IMR-90 (cell line): ENCODE results near the gene PRTFDC1.

Experiments used
- BHLHE40 ChIP-seq: fragments of 150-350 bp; IDR thresholded peaks from 2 replicates; pipeline ENCODE4 v1.6.1; 2016; ENCODE audit warnings: mild to moderate bottlenecking, low read depth, low read length
- CEBPB ChIP-seq: IDR thresholded peaks from 2 replicates; pipeline ENCODE4 v1.6.1; 2012; ENCODE audit warnings: low read depth, low read length, improper control_type of control experiment
- CHD1 ChIP-seq: IDR thresholded peaks from 2 replicates; pipeline ENCODE4 v1.6.1; 2012; ENCODE audit warnings: low read depth, low read length, improper control_type of control experiment
- FOS ChIP-seq: fragments of 150-350 bp; IDR thresholded peaks from 2 replicates; pipeline ENCODE4 v1.6.1; 2016; ENCODE audit warnings: low read depth, low read length
- MAZ ChIP-seq: IDR thresholded peaks from 2 replicates; pipeline ENCODE4 v1.6.1; 2012; ENCODE audit warnings: low read depth, mild to moderate bottlenecking, low read length, improper control_type of control experiment, moderate library complexity, borderline replicate concordance
- MXI1 ChIP-seq: IDR thresholded peaks from 2 replicates; pipeline ENCODE4 v1.6.1; 2012; ENCODE audit warnings: low read depth, mild to moderate bottlenecking, low read length, moderate library complexity, borderline replicate concordance
- POLR2A ChIP-seq: IDR thresholded peaks from 2 replicates; pipeline ENCODE4 v1.6.1; 2012; ENCODE audit warnings: mild to moderate bottlenecking, low read depth, low read length
- RAD21 ChIP-seq: IDR thresholded peaks from 2 replicates; pipeline ENCODE4 v1.6.1; 2012; ENCODE audit warnings: low read length, improper control_type of control experiment
- RCOR1 ChIP-seq: IDR thresholded peaks from 2 replicates; pipeline ENCODE4 v1.6.1; 2012; ENCODE audit warnings: mild to moderate bottlenecking, low read length, improper control_type of control experiment; ENCODE audit not compliant: insufficient replicate concordance
- RFX5 ChIP-seq: IDR thresholded peaks from 2 replicates; pipeline ENCODE4 v1.8.0; 2012; ENCODE audit warnings: low read depth, mild to moderate bottlenecking, low read length, moderate library complexity
- SMC3 ChIP-seq: fragments of 150-350 bp; IDR thresholded peaks from 2 replicates; pipeline ENCODE4 v1.6.1; 2016; ENCODE audit warnings: low read depth, mild to moderate bottlenecking, antibody characterized with exemption, low read length, moderate library complexity
- TF ChIP-seq, protein P1 (sequence below): conservative IDR thresholded peaks from 2 replicates; pipeline ENCODE4 v1.5.1; 2012; ENCODE audit warnings: mild to moderate bottlenecking, low read depth, low read length, improper control_type of control experiment
- TF ChIP-seq, protein P2 (sequence below): fragments of 150-350 bp; IDR thresholded peaks from 2 replicates; pipeline ENCODE4 v1.6.1; 2016; ENCODE audit warnings: low read depth, mild to moderate bottlenecking, low read length, moderate library complexity, borderline replicate concordance
- TF ChIP-seq, protein P3 (sequence below): fragments of 150-350 bp; IDR thresholded peaks from 2 replicates; pipeline ENCODE4 v1.6.1; 2017; ENCODE audit warnings: mild to moderate bottlenecking, antibody characterized with exemption, low read length, low read depth

DNA sequence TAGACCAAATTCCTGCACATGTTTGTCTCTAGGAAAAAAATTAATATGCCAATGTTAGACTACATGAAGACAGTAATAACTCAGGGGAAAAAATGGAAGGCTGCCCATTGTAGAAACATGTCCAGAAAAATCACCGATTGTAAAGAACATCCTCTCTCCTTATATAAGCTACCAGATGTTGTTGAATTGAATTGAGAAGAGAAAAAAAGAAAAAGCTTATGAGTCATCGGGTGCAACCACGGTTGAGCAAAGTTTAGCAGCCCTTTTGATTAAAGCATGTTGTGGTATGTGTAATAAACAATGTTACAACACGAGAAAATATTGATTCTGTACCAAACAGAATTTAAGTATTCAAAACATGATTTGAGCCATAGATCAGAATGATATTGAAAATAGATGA is 126.4 kb downstream of the PRTFDC1 start:
- TF ChIP-seq, protein P1, sequence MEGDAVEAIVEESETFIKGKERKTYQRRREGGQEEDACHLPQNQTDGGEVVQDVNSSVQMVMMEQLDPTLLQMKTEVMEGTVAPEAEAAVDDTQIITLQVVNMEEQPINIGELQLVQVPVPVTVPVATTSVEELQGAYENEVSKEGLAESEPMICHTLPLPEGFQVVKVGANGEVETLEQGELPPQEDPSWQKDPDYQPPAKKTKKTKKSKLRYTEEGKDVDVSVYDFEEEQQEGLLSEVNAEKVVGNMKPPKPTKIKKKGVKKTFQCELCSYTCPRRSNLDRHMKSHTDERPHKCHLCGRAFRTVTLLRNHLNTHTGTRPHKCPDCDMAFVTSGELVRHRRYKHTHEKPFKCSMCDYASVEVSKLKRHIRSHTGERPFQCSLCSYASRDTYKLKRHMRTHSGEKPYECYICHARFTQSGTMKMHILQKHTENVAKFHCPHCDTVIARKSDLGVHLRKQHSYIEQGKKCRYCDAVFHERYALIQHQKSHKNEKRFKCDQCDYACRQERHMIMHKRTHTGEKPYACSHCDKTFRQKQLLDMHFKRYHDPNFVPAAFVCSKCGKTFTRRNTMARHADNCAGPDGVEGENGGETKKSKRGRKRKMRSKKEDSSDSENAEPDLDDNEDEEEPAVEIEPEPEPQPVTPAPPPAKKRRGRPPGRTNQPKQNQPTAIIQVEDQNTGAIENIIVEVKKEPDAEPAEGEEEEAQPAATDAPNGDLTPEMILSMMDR = no peak
- TF ChIP-seq RCOR1 (no peak), POLR2A (no peak), MXI1 (no peak), RAD21 (no peak), RFX5 (no peak), SMC3 (no peak), BHLHE40 (no peak), CEBPB (peak; percentile 71; the same call in 1 of the 2 replicates), MAZ (no peak), FOS (peak; percentile 87), CHD1 (no peak)
- TF ChIP-seq, protein P2, sequence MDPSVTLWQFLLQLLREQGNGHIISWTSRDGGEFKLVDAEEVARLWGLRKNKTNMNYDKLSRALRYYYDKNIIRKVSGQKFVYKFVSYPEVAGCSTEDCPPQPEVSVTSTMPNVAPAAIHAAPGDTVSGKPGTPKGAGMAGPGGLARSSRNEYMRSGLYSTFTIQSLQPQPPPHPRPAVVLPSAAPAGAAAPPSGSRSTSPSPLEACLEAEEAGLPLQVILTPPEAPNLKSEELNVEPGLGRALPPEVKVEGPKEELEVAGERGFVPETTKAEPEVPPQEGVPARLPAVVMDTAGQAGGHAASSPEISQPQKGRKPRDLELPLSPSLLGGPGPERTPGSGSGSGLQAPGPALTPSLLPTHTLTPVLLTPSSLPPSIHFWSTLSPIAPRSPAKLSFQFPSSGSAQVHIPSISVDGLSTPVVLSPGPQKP = no peak
- TF ChIP-seq, protein P3, sequence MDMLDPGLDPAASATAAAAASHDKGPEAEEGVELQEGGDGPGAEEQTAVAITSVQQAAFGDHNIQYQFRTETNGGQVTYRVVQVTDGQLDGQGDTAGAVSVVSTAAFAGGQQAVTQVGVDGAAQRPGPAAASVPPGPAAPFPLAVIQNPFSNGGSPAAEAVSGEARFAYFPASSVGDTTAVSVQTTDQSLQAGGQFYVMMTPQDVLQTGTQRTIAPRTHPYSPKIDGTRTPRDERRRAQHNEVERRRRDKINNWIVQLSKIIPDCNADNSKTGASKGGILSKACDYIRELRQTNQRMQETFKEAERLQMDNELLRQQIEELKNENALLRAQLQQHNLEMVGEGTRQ = no peak
